ENCODE measurements around the gene GCH1. TPM values are rescaled to one million over a fixed set of nuclear protein-coding genes. Genes with fewer than 3 reads are reported as not detected.

GCH1 gene, protein sequence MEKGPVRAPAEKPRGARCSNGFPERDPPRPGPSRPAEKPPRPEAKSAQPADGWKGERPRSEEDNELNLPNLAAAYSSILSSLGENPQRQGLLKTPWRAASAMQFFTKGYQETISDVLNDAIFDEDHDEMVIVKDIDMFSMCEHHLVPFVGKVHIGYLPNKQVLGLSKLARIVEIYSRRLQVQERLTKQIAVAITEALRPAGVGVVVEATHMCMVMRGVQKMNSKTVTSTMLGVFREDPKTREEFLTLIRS
- polyA plus RNA-seq (2013, experiment 1 of 2), result 4.1 TPM
- polyA plus RNA-seq (2013, experiment 2 of 2), result 4.9 TPM

DNA sequence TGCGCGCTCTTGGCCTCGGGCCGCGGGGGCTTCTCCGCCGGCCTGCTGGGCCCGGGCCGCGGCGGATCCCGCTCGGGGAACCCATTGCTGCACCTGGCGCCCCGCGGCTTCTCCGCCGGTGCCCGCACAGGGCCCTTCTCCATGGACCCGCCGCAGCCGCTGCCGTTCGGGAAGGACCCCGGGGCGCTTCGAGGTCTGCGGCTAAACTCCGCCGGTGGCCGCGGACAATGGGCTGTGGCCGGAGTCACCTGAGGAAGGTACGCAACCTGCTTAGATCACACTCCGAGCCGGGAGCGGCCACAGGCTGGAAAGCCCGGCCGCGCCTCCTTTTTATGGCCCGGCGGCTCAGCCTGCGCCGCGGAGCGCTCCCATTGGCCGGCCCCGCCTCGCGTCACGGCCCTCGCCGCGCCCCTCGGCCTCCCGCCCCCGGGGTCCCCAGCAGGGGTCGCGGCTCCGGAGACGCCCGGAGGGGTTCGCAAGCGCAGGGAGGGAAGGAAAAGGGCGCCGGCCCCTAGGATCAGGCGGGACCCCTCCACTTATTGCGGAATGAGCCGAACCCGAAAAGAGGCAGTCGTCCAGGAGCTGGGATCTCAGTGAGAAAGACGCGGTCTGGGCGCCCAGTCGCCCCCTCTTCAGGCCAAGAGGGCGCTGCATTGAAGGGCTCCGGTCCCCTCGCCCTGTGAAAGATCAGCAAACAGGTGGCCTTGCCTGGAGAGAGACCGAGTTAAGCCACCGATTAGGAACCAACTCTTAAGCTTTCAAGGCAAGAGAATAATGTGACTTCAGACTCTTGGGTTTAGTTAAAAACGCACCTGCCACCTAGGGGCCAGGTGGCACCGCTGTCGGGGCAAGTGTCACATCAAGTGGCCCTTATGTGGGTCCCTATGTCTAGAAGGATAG, at the start of gene GCH1:
GCH1 (minus strand) TSS at position 306 of the 900 bp plus-strand sequence; CDS start at position 143, 163 bp downstream.
- Histone ChIP-seq H3K27ac (ENCODE audit: low read depth, low read length) (peak within 1 kb of the TSS; percentile 30; the same call in 1 of the 2 replicates), H3K36me3 (ENCODE audit: insufficient read depth, low read length) (no peaks in the 10 kb centered on the region)
- WGBS, result under 1% methylated on average over 83 of the region's 83 CpGs

GRCh38 chr14:54947230-54947629, 44.6 kb upstream of the GCH1 start:
- H3K9ac ChIP-seq (ENCODE audit: low read depth, low read length), result no peak overlapping the region
- WGBS, result 93% methylated on average over 3 of the region's 3 CpGs
- H3K27ac ChIP-seq (ENCODE audit: low read depth, low read length), result no peak overlapping the region
- H3K4me3 ChIP-seq (ENCODE audit: low read length), result no peak overlapping the region
- peaks cover 62% of the 10 kb centered on the region for H3K36me3 ChIP-seq (ENCODE audit: insufficient read depth, low read length)
- H3K4me1 ChIP-seq (ENCODE audit: insufficient read depth, low read length), result peaks cover 3% of the 10 kb centered on the region; the same call in 1 of the 2 replicates
- peaks cover 13% of the 10 kb centered on the region; the same call in 1 of the 2 replicates for H3K9me3 ChIP-seq (ENCODE audit: insufficient read depth, low read depth, low read length)
- no peaks in the 10 kb centered on the region for H3K27me3 ChIP-seq (ENCODE audit: insufficient read depth, low read length)

More for the DNA sequence above, at the start of gene GCH1:
- Histone ChIP-seq H3K4me1 (ENCODE audit: insufficient read depth, low read length) (peaks cover 4% of the 10 kb centered on the region), H3K27me3 (ENCODE audit: insufficient read depth, low read length) (peaks cover 39% of the 10 kb centered on the region), H3K4me3 (ENCODE audit: low read length) (peak within 1 kb of the TSS; percentile 85), H3K9me3 (ENCODE audit: insufficient read depth, low read depth, low read length) (no peaks in the 10 kb centered on the region), H3K9ac (ENCODE audit: low read depth, low read length) (peak within 1 kb of the TSS; percentile 56)

DNA sequence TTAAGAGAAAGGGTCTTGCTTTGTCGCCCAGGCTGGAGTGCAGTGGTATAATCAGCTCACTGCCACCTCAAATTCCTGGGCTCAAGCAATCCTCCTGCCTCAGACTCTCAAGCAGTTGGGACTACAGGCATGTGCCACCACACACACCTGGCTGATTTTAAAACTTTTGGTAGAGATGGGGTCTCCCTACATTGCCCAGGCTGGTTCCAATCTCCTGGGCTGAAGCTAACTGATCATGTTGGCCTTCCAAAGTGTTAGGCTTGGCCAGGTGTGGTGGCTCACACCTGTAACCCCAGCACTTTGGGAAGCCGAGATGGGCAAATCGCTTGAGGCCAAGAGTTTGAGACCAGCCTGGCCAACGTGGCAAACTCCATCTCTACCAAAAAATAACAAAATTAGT, 43.9 kb upstream of the GCH1 start:
- peaks cover 3% of the 10 kb centered on the region; the same call in 1 of the 2 replicates for H3K4me1 ChIP-seq (ENCODE audit: insufficient read depth, low read length)
- H3K27ac ChIP-seq (ENCODE audit: low read depth, low read length), result no peak overlapping the region
- H3K9me3 ChIP-seq (ENCODE audit: insufficient read depth, low read depth, low read length), result peaks cover 13% of the 10 kb centered on the region; the same call in 1 of the 2 replicates
- H3K36me3 ChIP-seq (ENCODE audit: insufficient read depth, low read length), result peaks cover 65% of the 10 kb centered on the region
- H3K27me3 ChIP-seq (ENCODE audit: insufficient read depth, low read length), result no peaks in the 10 kb centered on the region
- no peak overlapping the region for H3K4me3 ChIP-seq (ENCODE audit: low read length)
- H3K9ac ChIP-seq (ENCODE audit: low read depth, low read length), result no peak overlapping the region
- 96% methylated on average over 4 of the region's 4 CpGs for WGBS

DNA sequence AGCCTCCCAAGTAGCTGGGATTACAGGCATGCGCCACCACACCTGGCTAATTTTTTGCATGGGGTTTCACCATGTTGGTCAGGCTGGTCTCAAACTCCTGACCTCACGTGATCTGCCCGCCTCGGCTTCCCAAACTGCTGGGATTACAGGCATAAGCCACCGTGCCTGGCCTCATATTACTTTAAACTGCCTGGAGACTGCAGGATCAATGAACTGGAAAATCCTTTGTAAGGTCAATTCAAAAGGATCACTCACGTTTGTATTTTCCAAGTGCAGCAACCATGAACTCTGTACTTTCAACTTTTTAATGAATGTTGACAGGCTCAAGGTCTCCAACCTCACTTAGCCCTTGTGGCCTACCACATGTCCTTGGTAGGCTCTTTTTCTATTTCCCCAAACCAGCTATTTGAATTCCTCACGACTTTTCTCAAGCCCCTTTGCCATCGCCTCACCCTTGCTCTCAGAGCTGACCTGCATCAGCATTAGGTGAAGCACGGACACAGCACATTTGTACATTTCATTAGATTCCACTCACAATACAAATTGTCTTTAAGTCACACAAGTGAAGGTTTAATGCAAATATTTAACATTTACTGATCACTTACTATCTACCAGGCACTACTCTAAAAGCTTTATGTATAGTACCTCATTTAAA, 42.2 kb upstream of the GCH1 start:
- Histone ChIP-seq H3K4me3 (ENCODE audit: low read length) (no peak overlapping the region), H3K4me1 (ENCODE audit: insufficient read depth, low read length) (peaks cover 3% of the 10 kb centered on the region; the same call in 1 of the 2 replicates), H3K27ac (ENCODE audit: low read depth, low read length) (no peak overlapping the region), H3K36me3 (ENCODE audit: insufficient read depth, low read length) (peaks cover 82% of the 10 kb centered on the region), H3K27me3 (ENCODE audit: insufficient read depth, low read length) (no peaks in the 10 kb centered on the region), H3K9me3 (ENCODE audit: insufficient read depth, low read depth, low read length) (peaks cover 13% of the 10 kb centered on the region; the same call in 1 of the 2 replicates), H3K9ac (ENCODE audit: low read depth, low read length) (no peak overlapping the region)
- WGBS, result 95% methylated on average over 9 of the region's 9 CpGs

- Histone ChIP-seq H3K4me3 (ENCODE audit: low read length) (no peak overlapping the region), H3K27me3 (ENCODE audit: insufficient read depth, low read length) (no peaks in the 10 kb centered on the region), H3K9ac (ENCODE audit: low read depth, low read length) (no peak overlapping the region), H3K9me3 (ENCODE audit: insufficient read depth, low read depth, low read length) (0 out of 2 replicates have a peak, but pooled peaks cover under 1% of the 10 kb centered on the region), H3K27ac (ENCODE audit: low read depth, low read length) (no peak overlapping the region), H3K36me3 (ENCODE audit: insufficient read depth, low read length) (peaks cover 87% of the 10 kb centered on the region), H3K4me1 (ENCODE audit: insufficient read depth, low read length) (peaks cover 3% of the 10 kb centered on the region; the same call in 1 of the 2 replicates)
- 95% methylated on average over 3 of the region's 4 CpGs for WGBS
These were observed 40.3 kb upstream of the GCH1 start for GRCh38 chr14:54942913-54943312.

- no peaks in the 10 kb centered on the region for H3K4me1 ChIP-seq (ENCODE audit: insufficient read depth, low read length)
These were observed 34.2 kb upstream of the GCH1 start for GRCh38 chr14:54936816-54937215.

GRCh38 chr14:54935958-54936357, 33.3 kb upstream of the GCH1 start:
- H3K27me3 ChIP-seq (ENCODE audit: insufficient read depth, low read length), result no peaks in the 10 kb centered on the region
- peaks cover 49% of the 10 kb centered on the region for H3K36me3 ChIP-seq (ENCODE audit: insufficient read depth, low read length)
- WGBS, result 97% methylated on average over 5 of the region's 5 CpGs

More at GRCh38 chr14:54936816-54937215, 34.2 kb upstream of the GCH1 start:
- no peak overlapping the region for H3K9ac ChIP-seq (ENCODE audit: low read depth, low read length)
- WGBS, result no CpG with 5 or more reads among the region's 1 CpG
- H3K9me3 ChIP-seq (ENCODE audit: insufficient read depth, low read depth, low read length), result no peaks in the 10 kb centered on the region
- no peak overlapping the region for H3K27ac ChIP-seq (ENCODE audit: low read depth, low read length)
- H3K4me3 ChIP-seq (ENCODE audit: low read length), result no peak overlapping the region
- no peaks in the 10 kb centered on the region for H3K27me3 ChIP-seq (ENCODE audit: insufficient read depth, low read length)
- peaks cover 57% of the 10 kb centered on the region for H3K36me3 ChIP-seq (ENCODE audit: insufficient read depth, low read length)

GRCh38 chr14:54935100-54935499, 32.5 kb upstream of the GCH1 start:
- H3K36me3 ChIP-seq (ENCODE audit: insufficient read depth, low read length), result peaks cover 40% of the 10 kb centered on the region
- H3K9me3 ChIP-seq (ENCODE audit: insufficient read depth, low read depth, low read length), result no peaks in the 10 kb centered on the region
- no peak overlapping the region for H3K27ac ChIP-seq (ENCODE audit: low read depth, low read length)
- WGBS, result 40% methylated on average over 2 of the region's 2 CpGs
- H3K9ac ChIP-seq (ENCODE audit: low read depth, low read length), result no peak overlapping the region
- H3K4me1 ChIP-seq (ENCODE audit: insufficient read depth, low read length), result no peaks in the 10 kb centered on the region
- H3K4me3 ChIP-seq (ENCODE audit: low read length), result no peak overlapping the region
- no peaks in the 10 kb centered on the region for H3K27me3 ChIP-seq (ENCODE audit: insufficient read depth, low read length)

More at GRCh38 chr14:54935958-54936357, 33.3 kb upstream of the GCH1 start:
- no peaks in the 10 kb centered on the region for H3K9me3 ChIP-seq (ENCODE audit: insufficient read depth, low read depth, low read length)
- H3K4me1 ChIP-seq (ENCODE audit: insufficient read depth, low read length), result no peaks in the 10 kb centered on the region
- no peak overlapping the region for H3K27ac ChIP-seq (ENCODE audit: low read depth, low read length)
- no peak overlapping the region for H3K9ac ChIP-seq (ENCODE audit: low read depth, low read length)
- H3K4me3 ChIP-seq (ENCODE audit: low read length), result no peak overlapping the region

DNA sequence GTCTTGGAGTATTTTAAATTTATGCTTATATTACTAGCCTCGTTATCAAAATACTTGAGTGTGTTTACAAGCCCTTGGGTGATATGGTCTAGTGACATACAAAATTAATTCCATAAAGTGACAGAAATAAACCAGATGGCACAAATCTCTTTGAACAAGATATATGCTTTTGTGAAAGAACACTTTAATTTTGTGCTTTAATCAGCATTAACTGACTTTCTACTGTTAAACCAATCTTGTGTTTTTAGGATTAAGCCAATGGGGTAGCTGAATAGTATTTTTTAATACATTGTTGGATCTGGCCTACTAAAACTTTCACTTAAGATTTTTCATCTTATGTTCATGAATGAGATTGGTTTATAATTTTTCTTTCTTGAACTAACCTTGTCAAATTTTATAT, 30.4 kb upstream of the GCH1 start:
- Histone ChIP-seq H3K4me3 (ENCODE audit: low read length) (no peak overlapping the region), H3K4me1 (ENCODE audit: insufficient read depth, low read length) (no peaks in the 10 kb centered on the region), H3K27ac (ENCODE audit: low read depth, low read length) (no peak overlapping the region), H3K9me3 (ENCODE audit: insufficient read depth, low read depth, low read length) (no peaks in the 10 kb centered on the region), H3K36me3 (ENCODE audit: insufficient read depth, low read length) (peaks cover 21% of the 10 kb centered on the region), H3K9ac (ENCODE audit: low read depth, low read length) (no peak overlapping the region), H3K27me3 (ENCODE audit: insufficient read depth, low read length) (no peaks in the 10 kb centered on the region)
- no CpG with 5 or more reads among the region's 1 CpG for WGBS

DNA sequence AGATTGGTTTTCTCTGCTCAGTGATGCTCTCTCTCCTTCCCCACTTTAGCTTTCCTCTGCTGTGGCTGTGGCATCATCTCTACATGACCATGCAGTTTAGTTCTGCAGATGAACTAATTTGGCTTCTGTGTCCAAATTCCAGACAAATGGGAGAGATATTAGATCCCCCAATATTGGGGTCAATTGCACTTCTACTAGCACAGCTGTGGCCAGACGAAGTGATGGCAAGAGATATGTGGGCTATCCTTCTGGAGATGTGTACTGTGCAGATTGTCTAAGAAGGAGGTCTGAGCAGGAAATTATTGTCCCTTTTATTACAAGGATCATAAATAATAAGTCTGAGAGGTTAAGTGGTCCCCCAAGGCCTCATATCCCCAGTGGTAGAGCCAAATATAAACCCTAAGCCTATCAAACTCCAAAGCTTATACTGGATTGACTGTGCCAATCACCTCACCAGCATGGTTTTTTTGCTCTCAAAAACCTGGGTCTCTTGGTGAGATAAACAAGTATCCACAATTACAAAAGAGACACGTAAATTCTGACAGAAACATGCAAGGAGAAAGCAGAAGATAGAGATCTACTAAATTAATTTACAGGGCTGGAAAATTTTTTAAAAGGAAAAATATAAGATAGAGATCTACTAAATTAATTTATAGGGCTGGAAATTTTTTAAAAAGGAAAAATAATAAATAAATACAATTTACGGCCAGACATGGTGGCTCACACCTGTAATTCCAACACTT, 29.1 kb upstream of the GCH1 start:
- no peak overlapping the region for H3K9ac ChIP-seq (ENCODE audit: low read depth, low read length)
- H3K4me1 ChIP-seq (ENCODE audit: insufficient read depth, low read length), result no peaks in the 10 kb centered on the region
- peaks cover 9% of the 10 kb centered on the region for H3K36me3 ChIP-seq (ENCODE audit: insufficient read depth, low read length)
- no peak overlapping the region for H3K4me3 ChIP-seq (ENCODE audit: low read length)
- H3K27me3 ChIP-seq (ENCODE audit: insufficient read depth, low read length), result no peaks in the 10 kb centered on the region
- WGBS, result 97% methylated on average over 2 of the region's 3 CpGs
- H3K9me3 ChIP-seq (ENCODE audit: insufficient read depth, low read depth, low read length), result no peaks in the 10 kb centered on the region
- no peak overlapping the region for H3K27ac ChIP-seq (ENCODE audit: low read depth, low read length)
